NCI-H2196 (cell line): ENCODE results near the gene PLCD4.
A peak's percentile ranks its signal among the peaks of the same experiment; 100 is the strongest.

Experiments used
- DNase-seq: peaks from one replicate; lab custom pipeline; 2025; ENCODE audit not compliant: unreplicated experiment; lab: John Stamatoyannopoulos, UW

Gene PLCD4

GRCh38 chr2:218607436-218608115 lies at the start of gene PLCD4:
PLCD4 (plus strand) TSS chr2:218607899; CDS start chr2:218615740, 7,841 bp downstream.
- DNase-seq, result peak; percentile 42

DNA sequence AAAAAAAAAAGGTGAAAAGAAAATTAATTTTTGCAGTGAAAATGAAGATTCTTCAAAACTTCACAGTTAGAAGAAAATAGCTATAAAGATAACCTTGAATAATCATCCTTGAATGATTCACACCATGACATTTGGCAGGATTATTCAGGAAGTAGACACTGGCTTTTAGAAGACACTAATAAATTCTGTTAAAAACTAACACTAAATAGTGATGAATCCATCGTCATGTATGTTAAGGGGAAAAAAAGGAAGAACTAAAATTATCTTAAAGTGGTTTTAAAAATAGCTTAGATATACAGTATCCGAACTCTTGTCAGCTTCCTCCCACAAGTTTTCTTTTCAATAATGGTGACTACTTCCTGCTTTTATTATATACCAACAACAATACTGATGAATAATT lies 49.8 kb upstream of the PLCD4 start:
- no peak for DNase-seq

DNA sequence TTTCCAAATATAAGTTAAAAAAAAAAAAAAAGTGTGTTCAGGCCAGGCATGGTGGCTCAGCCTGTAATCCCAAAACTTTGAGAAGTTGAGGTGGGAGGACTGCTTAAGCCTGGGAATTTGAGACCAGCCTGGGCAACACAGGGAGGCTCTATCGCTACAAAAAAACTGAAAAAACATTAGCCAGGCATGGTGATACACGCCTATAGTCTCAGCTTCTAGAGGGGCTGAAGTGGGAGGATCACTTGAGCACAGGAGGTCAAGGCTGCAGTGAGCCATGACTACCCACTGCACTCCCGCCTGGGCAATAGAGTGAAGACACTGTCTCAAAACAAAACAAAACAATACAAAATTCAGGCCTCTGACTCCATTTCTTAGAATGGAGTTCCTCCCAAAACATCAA lies 48.7 kb upstream of the PLCD4 start:
- no peak for DNase-seq

DNA sequence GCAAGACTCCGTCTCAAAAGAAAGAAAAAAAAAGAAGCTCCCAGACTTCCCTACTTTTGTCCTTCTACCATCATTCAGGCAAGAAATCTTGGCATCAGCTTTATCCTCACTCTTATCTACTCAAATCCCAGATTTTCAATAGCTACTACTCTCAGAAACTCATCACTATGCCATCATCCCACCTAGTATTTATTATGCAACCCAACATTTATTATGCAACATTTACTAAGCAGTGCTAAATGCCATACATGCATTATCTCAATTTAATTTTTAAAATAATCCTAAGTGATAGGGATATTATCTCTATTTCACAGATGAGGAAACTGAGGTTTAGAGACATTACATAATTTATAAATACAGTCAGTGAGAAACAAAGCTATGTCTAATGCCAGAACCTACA lies 43.6 kb upstream of the PLCD4 start:
- no peak for DNase-seq

DNA sequence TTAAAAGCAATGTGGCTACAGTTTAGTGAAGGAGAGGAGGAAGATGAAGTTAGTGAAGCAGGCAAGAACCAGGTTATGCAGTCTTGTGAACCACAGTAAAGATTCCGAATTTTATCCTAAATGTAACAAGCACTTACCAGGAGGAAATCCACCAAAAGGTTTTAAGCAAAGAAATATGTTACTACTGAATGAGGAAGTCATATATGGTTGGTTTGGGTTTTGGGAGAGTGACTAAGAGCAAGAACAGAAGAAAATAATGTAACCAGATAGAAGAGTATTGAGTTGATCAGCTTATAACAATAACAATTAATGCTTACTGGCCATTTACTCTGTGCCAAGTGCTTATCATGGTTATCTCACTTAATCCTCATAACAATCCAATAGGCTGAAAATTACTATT lies 41.4 kb upstream of the PLCD4 start:
- no peak for DNase-seq

GRCh38 chr2:218567797-218568189 lies 39.9 kb upstream of the PLCD4 start:
- no peak for DNase-seq

- DNase-seq, result peak; percentile 99
Measured at GRCh38 chr2:218568190-218569037, 39.3 kb upstream of the PLCD4 start, which contains the start of the genes CNOT9 and USP37. CNOT9 (plus strand) TSS chr2:218568839; CDS start chr2:218568955, 116 bp downstream. USP37 (minus strand) TSS chr2:218568351; CDS start chr2:218558653, 9,698 bp downstream.

DNA sequence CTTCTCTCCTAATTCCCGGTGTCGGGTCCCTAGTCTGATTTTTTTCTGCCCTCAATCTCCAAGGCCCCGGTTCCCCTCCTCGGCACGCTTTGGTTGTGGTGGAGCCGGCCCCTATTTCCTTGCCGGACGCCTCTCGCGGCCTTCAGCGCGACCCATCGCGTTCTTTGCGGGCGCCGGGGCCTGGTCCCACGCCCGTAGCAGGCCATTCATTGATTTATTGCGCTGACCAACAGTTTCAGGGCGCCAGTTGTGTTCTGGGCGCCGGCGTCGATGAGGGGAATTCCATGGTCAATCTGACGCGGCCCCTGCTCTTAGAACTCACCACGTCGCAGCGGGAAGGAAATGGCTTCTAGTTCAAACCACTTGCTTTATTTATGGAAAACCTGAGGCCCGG lies 38.7 kb upstream of the PLCD4 start:
- no peak for DNase-seq

- no peak for DNase-seq
Measured at GRCh38 chr2:218569661-218570500, 37.8 kb upstream of the PLCD4 start.

GRCh38 chr2:218570850-218571249 lies 36.8 kb upstream of the PLCD4 start:
- DNase-seq, result no peak

- DNase-seq, result no peak
Measured at GRCh38 chr2:218576854-218577253, 30.8 kb upstream of the PLCD4 start.

DNA sequence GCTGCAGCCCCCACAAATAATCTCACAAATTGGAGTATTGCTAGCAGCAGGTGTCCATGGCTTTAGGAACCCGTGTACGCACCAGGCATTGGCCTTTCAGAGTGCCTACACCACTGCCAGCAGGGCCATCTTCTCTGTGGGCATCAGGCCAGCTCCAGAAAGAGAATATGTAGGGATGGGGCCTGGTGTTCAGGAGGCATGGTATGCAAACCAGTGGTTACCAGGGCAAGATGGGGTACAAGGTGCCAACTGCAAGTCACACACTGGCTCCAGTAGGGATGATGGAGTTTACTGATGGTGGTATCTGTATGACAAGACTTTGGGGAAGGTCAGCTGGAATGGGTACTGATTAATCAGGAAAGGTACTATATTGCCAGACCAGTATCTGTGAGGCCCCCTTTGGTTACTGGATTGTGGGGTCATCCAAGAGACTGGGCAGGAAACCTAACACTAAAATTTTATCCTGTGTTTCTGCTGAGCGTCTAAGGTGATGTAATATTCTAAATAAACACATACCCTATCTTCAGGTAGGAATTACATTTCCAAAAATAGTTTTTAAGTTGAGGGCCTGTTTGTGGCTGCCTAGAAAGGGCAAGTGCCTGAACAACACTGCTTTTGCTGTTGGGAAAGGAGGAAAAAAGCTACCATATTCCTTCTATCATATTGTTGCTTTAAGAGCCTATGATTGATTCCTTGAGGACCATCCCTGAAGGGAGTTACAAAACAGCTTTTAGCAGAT lies 30.0 kb upstream of the PLCD4 start:
- DNase-seq, result no peak

- DNase-seq, result no peak
Measured at GRCh38 chr2:218578272-218578877, 29.3 kb upstream of the PLCD4 start.

DNA sequence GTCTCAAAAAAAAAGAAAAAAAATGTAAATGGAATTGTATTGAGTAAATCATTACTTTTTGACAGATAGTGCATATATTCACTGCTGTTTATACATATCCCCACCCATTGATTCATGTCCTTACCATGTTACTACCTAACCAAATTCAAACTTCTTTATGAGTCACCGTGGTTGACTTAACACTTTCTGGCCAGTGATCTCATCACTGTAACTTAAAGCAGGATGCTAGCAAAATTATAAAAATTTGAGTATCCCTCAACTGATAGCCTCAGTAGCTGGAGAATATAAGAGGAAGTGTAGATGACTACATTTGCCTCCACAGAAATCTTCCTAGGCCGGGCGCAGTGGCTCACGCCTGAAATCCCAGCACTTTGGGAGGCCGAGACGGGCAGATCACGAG lies 25.6 kb upstream of the PLCD4 start:
- DNase-seq, result no peak

DNA sequence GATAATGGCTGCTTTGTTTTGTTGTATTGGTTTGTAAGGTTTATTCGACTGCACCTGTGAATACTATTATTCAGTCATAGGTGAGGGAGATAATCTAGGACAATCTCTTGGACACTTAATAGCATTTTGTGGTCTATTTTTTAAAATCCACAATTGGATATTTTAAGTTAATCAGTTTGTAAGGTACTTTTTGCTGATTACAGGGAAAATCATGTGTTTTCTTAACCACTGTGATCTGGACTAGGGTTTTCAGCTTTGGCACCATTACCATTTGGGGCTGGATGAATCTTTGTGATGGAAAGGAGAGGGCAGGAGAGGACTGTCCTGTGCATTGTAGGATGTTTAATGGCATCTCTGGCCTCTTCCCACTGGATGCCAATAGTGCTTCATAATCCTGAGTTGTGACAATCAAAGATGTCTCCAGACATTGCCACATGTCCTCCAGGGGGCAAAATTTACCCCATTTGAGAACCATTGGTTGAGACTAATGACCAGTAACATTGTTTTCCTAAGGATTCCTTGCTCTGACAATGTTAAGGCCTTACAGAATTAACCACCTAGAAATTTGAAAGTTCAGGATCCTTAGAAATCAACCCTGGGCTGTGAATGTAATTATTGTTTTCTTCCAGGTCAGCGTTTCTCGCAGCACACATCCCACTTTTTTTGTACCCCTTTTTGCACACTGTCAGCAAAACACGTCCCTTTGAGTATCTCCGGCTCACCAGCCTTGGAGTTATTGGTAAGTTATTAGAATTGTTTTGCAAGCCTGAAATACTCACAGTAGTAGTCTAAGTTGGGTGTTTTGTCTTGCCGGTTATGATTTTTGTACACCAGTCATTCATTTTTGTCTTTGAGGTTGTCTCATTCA lies 23.5 kb upstream of the PLCD4 start:
- DNase-seq, result no peak

DNA sequence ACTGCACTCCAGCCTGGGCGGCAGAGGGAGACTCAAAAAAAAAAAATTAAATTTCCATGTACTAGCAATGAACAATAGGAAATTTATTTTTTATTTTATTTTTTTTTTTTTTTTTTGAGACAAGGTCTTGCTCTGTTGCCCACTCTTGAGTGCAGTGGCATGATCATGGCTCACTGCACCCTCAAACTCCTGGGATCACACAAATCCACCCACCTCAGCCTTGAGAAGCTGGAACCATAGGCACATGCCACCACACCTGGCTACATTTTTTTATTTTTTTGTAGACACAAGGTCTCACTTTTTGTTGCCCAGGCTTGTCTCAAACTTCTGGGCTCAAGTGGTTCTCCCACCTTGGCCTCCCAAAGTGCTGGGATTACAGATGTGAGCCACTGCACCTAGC lies 22.2 kb upstream of the PLCD4 start:
- no peak for DNase-seq

DNA sequence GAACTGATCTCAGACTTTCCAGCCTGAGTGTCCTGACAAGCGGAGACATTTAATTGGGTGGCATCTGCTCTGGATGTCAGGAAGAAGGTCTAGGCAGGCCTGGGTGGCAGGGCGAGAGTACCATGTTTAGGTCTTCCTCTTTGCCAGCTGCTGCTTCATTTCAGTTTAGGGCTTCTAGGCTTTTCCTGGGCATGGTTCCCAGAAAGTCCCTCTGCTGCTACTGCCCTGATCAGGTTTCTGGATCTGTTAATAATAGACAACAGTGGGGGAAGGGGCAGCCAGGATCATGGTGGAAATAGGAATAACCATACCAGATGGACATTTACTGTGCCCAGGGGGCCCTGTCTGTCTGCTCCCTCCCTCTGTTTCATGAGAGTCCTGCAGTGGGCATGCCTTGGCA lies 2.3 kb upstream of the PLCD4 start:
- peak; percentile 81 for DNase-seq

- DNase-seq, result no peak
Measured at GRCh38 chr2:218615868-218616315, 8.2 kb downstream of the PLCD4 start.
